Right lung (tissue), 5 donors: Measurements from ENCODE around the gene MAT1A. TPM values are rescaled to one million over a fixed set of nuclear protein-coding genes. Genes with fewer than 3 reads are reported as not detected.
"Not testable (repeated sequence)": the region's sequence is repeated elsewhere in the genome, so short reads cannot be mapped to it uniquely, and the experiment has no call there.

Experiments
- DNase-seq, 2 donors: peaks; one replicate each; pipeline ENCODE4 v3.0.0-alpha.2; 2013
- polyA plus RNA-seq, 5 donors: library from polyadenylated mRNA; unstranded; fragments of 120-200 nt; gene quantifications; one replicate each; pipeline versions ENCODE4 v1.2.1 to v1.2.3, GENCODE V29; 2013; ENCODE audit warnings: inconsistent platforms in 1 of 5, low replicate concordance in 1 of 5; ENCODE audit not compliant: insufficient read length in 5 of 5, insufficient read depth in 1 of 5

MAT1A gene
- polyA plus RNA-seq, 5 donors, result 0.51 to 0.90 (median 0.60) TPM

- DNase-seq, result not testable (repeated sequence)
Measured at GRCh38 chr10:80233871-80234270, 55.6 kb downstream of the MAT1A start.

GRCh38 chr10:80226723-80227122 lies 62.7 kb downstream of the MAT1A start:
- not testable (repeated sequence) for DNase-seq

GRCh38 chr10:80223031-80223419 lies 66.4 kb downstream of the MAT1A start:
- DNase-seq, result not testable (repeated sequence)

Other genes starting within 250 kb of the MAT1A start
- 10 to 100 TPM; 39.8 to 52.6 (median 46.1) TPM for gene TMEM254, start 211.0 kb downstream of the MAT1A start, polyA plus RNA-seq
- 10 to 100 TPM; 36.3 to 87.9 (median 53.0) TPM for gene PLAC9, start 156.9 kb downstream of the MAT1A start, polyA plus RNA-seq
- gene ANXA11, start 84.1 kb downstream of the MAT1A start, polyA plus RNA-seq, result 100 to 1,000 TPM in 3 of 5 donors, 10 to 100 TPM in 2; 80.0 to 102 (median 100) TPM
- gene DYDC1, start 67.1 kb upstream of the MAT1A start, polyA plus RNA-seq, result 1 to 10 TPM in 2 of 5 donors, under 1 TPM in 3; 0.50 to 1.1 (median 0.58) TPM
- 1 to 10 TPM in 4 of 5 donors, under 1 TPM in 1; 0.69 to 5.2 (median 3.7) TPM for gene DYDC2, start 67.1 kb upstream of the MAT1A start, polyA plus RNA-seq
- gene PRXL2A, start 118.9 kb upstream of the MAT1A start, polyA plus RNA-seq, result 10 to 100 TPM; 73.0 to 97.1 (median 94.2) TPM
- 10 to 100 TPM; 69.4 to 95.1 (median 78.3) TPM for gene TSPAN14, start 164.7 kb upstream of the MAT1A start, polyA plus RNA-seq
- under 1 TPM; 0.13 to 0.22 (median 0.17) TPM for gene SH2D4B, start 248.2 kb upstream of the MAT1A start, polyA plus RNA-seq